ENCODE results near the gene ZPBP2. TPM values are rescaled to one million over a fixed set of nuclear protein-coding genes. Genes with fewer than 3 reads are reported as not detected.

Gene ZPBP2
- total and polyA plus RNA-seq, 2 of the 13 experiments (the other 11 are each of a cell fraction or from before 2014, with no cell fraction given), result not detected

DNA sequence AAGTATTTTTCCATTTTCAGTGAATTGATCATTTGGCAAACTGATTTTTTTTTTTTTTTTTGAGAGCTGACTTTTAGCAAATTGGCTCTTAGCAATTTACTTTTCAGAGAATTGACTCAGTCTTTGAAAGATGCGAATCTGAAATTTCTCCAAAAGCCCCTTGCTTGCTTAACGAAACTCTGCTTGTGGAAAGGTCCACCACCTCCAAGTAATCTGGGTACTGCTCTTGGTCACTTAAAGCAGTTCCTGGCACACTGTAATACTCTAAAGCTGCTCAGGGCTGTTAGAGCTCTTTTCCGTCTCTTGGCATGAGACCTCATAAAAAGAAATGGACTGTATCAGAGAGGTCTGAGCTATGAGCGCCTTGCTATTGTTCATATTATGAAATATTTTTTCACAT is 47.6 kb downstream of the ZPBP2 start:
- no peak for ATAC-seq
- no TSS peak for BruUV-seq (replicated peaks)
- peak overlapping the region; percentile 0 for H3K27ac ChIP-seq (ENCODE audit: extremely low read length, insufficient read depth, low read length)
- no peaks in the 10 kb centered on the region for H3K79me2 ChIP-seq (ENCODE audit: insufficient read depth, low read length)
- no peak overlapping the region for H2AFZ ChIP-seq (ENCODE audit: low read length)
- no peak for DNase-seq (ENCODE audit: low spot score)
- intact Hi-C loops (cut with micrococcal nuclease; ENCODE audit: unreplicated experiment) (no loop called here), in situ Hi-C loops (cut with HindIII; ENCODE audit: extremely low pct_ligation_motif_present, low pct_unique_long_range_greater_than_20kb) (no loop called here)
- H3K4me2 ChIP-seq (ENCODE audit: low read depth, low read length), result no peak overlapping the region
- H4K20me1 ChIP-seq (ENCODE audit: insufficient read depth, low read length), result peaks cover 3% of the 10 kb centered on the region; the same call in 1 of the 2 replicates
- ChIA-PET CTCF (ENCODE audit: low intra/inter-chr PET ratio, low total read pairs) (no interaction called here), POLR2A (interaction anchor here (1.1 to 2.6 kb wide), 2 partner anchors 11 kb away, joined by 3 to 12 read pairs; no protein-coding TSS in a partner anchor)
- peak; percentile 26 for FAIRE-seq
- no peaks in the 10 kb centered on the region for H3K27me3 ChIP-seq (ENCODE audit: control insufficient read depth in 1 of 2, insufficient read depth in 2 of 2, low read length in 2 of 2)
- no peak overlapping the region for H3K9ac ChIP-seq (ENCODE audit: insufficient read depth, low read depth, low read length)
- TF ChIP-seq RAD21 (CRISPR knock-in tag; IDR thresholded peaks at IDR 0.05), result no peak
- TF ChIP-seq, protein P1, sequence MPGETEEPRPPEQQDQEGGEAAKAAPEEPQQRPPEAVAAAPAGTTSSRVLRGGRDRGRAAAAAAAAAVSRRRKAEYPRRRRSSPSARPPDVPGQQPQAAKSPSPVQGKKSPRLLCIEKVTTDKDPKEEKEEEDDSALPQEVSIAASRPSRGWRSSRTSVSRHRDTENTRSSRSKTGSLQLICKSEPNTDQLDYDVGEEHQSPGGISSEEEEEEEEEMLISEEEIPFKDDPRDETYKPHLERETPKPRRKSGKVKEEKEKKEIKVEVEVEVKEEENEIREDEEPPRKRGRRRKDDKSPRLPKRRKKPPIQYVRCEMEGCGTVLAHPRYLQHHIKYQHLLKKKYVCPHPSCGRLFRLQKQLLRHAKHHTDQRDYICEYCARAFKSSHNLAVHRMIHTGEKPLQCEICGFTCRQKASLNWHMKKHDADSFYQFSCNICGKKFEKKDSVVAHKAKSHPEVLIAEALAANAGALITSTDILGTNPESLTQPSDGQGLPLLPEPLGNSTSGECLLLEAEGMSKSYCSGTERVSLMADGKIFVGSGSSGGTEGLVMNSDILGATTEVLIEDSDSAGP (CRISPR knock-in tag; IDR thresholded peaks at IDR 0.05; ENCODE audit: borderline replicate concordance), result no peak
- no peak for TF ChIP-seq ZFP36L1 (CRISPR knock-in tag; IDR thresholded peaks at IDR 0.05)
- TF ChIP-seq PPARG (CRISPR knock-in tag; conservative IDR thresholded peaks at IDR 0.05), result no peak
- no peak for TF ChIP-seq ZNF777 (CRISPR knock-in tag; IDR thresholded peaks at IDR 0.05)
- TF ChIP-seq, protein P2, sequence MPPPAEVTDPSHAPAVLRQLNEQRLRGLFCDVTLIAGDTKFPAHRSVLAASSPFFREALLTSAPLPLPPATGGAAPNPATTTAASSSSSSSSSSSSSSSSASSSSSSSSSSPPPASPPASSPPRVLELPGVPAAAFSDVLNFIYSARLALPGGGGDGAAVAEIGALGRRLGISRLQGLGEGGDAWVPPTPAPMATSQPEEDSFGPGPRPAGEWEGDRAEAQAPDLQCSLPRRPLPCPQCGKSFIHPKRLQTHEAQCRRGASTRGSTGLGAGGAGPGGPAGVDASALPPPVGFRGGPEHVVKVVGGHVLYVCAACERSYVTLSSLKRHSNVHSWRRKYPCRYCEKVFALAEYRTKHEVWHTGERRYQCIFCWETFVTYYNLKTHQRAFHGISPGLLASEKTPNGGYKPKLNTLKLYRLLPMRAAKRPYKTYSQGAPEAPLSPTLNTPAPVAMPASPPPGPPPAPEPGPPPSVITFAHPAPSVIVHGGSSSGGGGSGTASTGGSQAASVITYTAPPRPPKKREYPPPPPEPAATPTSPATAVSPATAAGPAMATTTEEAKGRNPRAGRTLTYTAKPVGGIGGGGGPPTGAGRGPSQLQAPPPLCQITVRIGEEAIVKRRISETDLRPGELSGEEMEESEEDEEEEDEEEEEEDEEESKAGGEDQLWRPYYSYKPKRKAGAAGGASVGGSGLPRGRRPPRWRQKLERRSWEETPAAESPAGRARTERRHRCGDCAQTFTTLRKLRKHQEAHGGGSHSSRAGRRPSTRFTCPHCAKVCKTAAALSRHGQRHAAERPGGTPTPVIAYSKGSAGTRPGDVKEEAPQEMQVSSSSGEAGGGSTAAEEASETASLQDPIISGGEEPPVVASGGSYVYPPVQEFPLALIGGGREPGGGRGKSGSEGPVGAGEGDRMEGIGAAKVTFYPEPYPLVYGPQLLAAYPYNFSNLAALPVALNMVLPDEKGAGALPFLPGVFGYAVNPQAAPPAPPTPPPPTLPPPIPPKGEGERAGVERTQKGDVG (CRISPR knock-in tag; IDR thresholded peaks at IDR 0.05; ENCODE audit: borderline replicate concordance), result no peak
- no peak for TF ChIP-seq ZNF3 (CRISPR knock-in tag; IDR thresholded peaks at IDR 0.05)
- TF ChIP-seq, protein P3, sequence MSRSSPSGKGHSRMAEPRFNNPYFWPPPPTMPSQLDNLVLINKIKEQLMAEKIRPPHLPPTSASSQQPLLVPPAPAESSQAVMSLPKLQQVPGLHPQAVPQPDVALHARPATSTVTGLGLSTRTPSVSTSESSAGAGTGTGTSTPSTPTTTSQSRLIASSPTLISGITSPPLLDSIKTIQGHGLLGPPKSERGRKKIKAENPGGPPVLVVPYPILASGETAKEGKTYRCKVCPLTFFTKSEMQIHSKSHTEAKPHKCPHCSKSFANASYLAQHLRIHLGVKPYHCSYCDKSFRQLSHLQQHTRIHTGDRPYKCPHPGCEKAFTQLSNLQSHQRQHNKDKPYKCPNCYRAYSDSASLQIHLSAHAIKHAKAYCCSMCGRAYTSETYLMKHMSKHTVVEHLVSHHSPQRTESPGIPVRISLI (CRISPR knock-in tag; IDR thresholded peaks at IDR 0.05; ENCODE audit: borderline replicate concordance), result no peak
- WGBS (ENCODE audit: low lambda C conversion rate), result 92% methylated on average over 4 of the region's 4 CpGs
- peaks cover 68% of the 10 kb centered on the region for H3K4me1 ChIP-seq (ENCODE audit: insufficient read depth, low read length)
- peaks cover 0 to 3% of the 10 kb centered on the region in 2 experiments; a peak in 3 of 5 replicates for H3K36me3 ChIP-seq (replicated peaks in 1 of 2; ENCODE audit: control insufficient read depth in 1 of 2, insufficient read depth in 2 of 2, low read length in 2 of 2)
- no peaks in the 10 kb centered on the region for H3K9me3 ChIP-seq (ENCODE audit: low read length)
- no peak overlapping the region for H3K4me3 ChIP-seq (replicated peaks in 1 of 3; ENCODE audit: insufficient read depth in 1 of 3, low read depth in 2 of 3, low read length in 3 of 3)
